Glutamatergic neuron (in vitro differentiated cells): Measurements from ENCODE around the gene R3HDM1. TPM values are rescaled to one million over a fixed set of nuclear protein-coding genes. Genes with fewer than 3 reads are reported as not detected.

ENCODE experiments used
- DNase-seq: peaks from one replicate; pipeline ENCODE4 v3.0.0; 2022
- H3K27ac Mint-ChIP-seq: one replicate; pipeline ENCODE4 v1.8.0; 2020; ENCODE audit warnings: mild to moderate bottlenecking, mixed read lengths, inconsistent platforms; ENCODE audit not compliant: unreplicated experiment
- H3K27me3 Mint-ChIP-seq: one replicate; pipeline ENCODE4 v1.8.0; 2020; ENCODE audit warnings: mild to moderate bottlenecking, moderate library complexity, mixed read lengths, inconsistent platforms; ENCODE audit not compliant: unreplicated experiment
- H3K36me3 Mint-ChIP-seq: one replicate; pipeline ENCODE4 v1.8.0; 2020; ENCODE audit warnings: mild to moderate bottlenecking, mixed read lengths, inconsistent platforms; ENCODE audit not compliant: unreplicated experiment
- H3K4me1 Mint-ChIP-seq: one replicate; pipeline ENCODE4 v1.8.0; 2020; ENCODE audit warnings: mild to moderate bottlenecking, low read depth, mixed read lengths, inconsistent platforms; ENCODE audit not compliant: unreplicated experiment
- H3K4me3 Mint-ChIP-seq: one replicate; pipeline ENCODE4 v1.8.0; 2020; ENCODE audit warnings: mild to moderate bottlenecking, mixed read lengths, inconsistent platforms; ENCODE audit not compliant: unreplicated experiment
- H3K9me3 Mint-ChIP-seq: one replicate; pipeline ENCODE4 v1.8.0; 2020; ENCODE audit warnings: mild to moderate bottlenecking, moderate library complexity, mixed read lengths, inconsistent platforms; ENCODE audit not compliant: unreplicated experiment
- CTCF ChIP-seq: fragments of 200-600 bp; sonication (generic); IDR thresholded peaks from one replicate; pipeline ENCODE4 v1.5.0; 2021; ENCODE audit not compliant: partially characterized antibody, unreplicated experiment
- total RNA-seq: library from RNA; stranded (reverse); fragmentation: NEBNext Ultra II Directional; extraction: Animal tissue kit (Norgen Biotek cat#: 25700); gene quantifications from one replicate; pipeline ENCODE4 v1.2.1, GENCODE V29; 2021; ENCODE audit not compliant: unreplicated experiment

The R3HDM1 gene
- total RNA-seq, 1 donor from 2014 or later: 57.7 TPM

- DNase-seq: peak; percentile 73
- Mint-ChIP-seq H3K27me3 (peaks cover 5% of the 10 kb centered on the region), H3K36me3 (no peaks in the 10 kb centered on the region), H3K27ac (peak overlapping the region; percentile 99), H3K4me1 (peaks cover 20% of the 10 kb centered on the region), H3K9me3 (peaks cover 6% of the 10 kb centered on the region), H3K4me3 (peak overlapping the region; percentile 94)
- no peak for TF ChIP-seq CTCF
Measured at GRCh38 chr2:135742325-135742757, 211.1 kb downstream of the R3HDM1 start.

GRCh38 chr2:135743860-135744259 lies 212.6 kb downstream of the R3HDM1 start:
- Mint-ChIP-seq H3K4me3 (peak overlapping the region; percentile 94), H3K36me3 (no peaks in the 10 kb centered on the region), H3K9me3 (peaks cover 6% of the 10 kb centered on the region), H3K27me3 (peaks cover 5% of the 10 kb centered on the region), H3K4me1 (peaks cover 20% of the 10 kb centered on the region), H3K27ac (peak overlapping the region; percentile 77)
- no peak for TF ChIP-seq CTCF
- no peak for DNase-seq

- TF ChIP-seq CTCF: no peak
- Mint-ChIP-seq H3K27ac (peak overlapping the region; percentile 77), H3K36me3 (no peaks in the 10 kb centered on the region), H3K9me3 (peaks cover 6% of the 10 kb centered on the region), H3K4me3 (peak overlapping the region; percentile 94), H3K27me3 (peaks cover 5% of the 10 kb centered on the region), H3K4me1 (peaks cover 20% of the 10 kb centered on the region)
- peak; percentile 47 for DNase-seq
Measured at GRCh38 chr2:135744760-135745314, 213.6 kb downstream of the R3HDM1 start.

GRCh38 chr2:135745545-135745944 lies 214.3 kb downstream of the R3HDM1 start:
- no peak overlapping the region for H3K4me3 Mint-ChIP-seq
- H3K27ac Mint-ChIP-seq: peak overlapping the region; percentile 77

GRCh38 chr2:135755573-135755972 lies 224.3 kb downstream of the R3HDM1 start:
- no peak for TF ChIP-seq CTCF
- H3K27me3 Mint-ChIP-seq: no peaks in the 10 kb centered on the region
- peaks cover 11% of the 10 kb centered on the region for H3K36me3 Mint-ChIP-seq
- no peaks in the 10 kb centered on the region for H3K4me1 Mint-ChIP-seq
- no peak for DNase-seq
- peaks cover 1% of the 10 kb centered on the region for H3K9me3 Mint-ChIP-seq
- H3K4me3 Mint-ChIP-seq: no peak overlapping the region
- H3K27ac Mint-ChIP-seq: no peak overlapping the region

More at GRCh38 chr2:135745545-135745944, 214.3 kb downstream of the R3HDM1 start:
- no peak for DNase-seq
- no peaks in the 10 kb centered on the region for H3K36me3 Mint-ChIP-seq
- peaks cover 5% of the 10 kb centered on the region for H3K27me3 Mint-ChIP-seq
- H3K9me3 Mint-ChIP-seq: peaks cover 6% of the 10 kb centered on the region
- H3K4me1 Mint-ChIP-seq: peaks cover 20% of the 10 kb centered on the region
- no peak for TF ChIP-seq CTCF
